Measurements from ENCODE around the gene AXL.
"Not testable (repeated sequence)": the region's sequence is repeated elsewhere in the genome, so short reads cannot be mapped to it uniquely, and the experiment has no call there.

AXL gene

GRCh38 chr19:41263042-41263849 lies 44.2 kb downstream of the AXL start:
- H3K27me3 ChIP-seq (ENCODE audit: low read depth): no peaks in the 10 kb centered on the region
- in situ Hi-C loops (cut with MboI; ENCODE audit: low sequenced_read_pairs): loop anchor here (5.0 to 10.0 kb wide), 2 partner anchors 61 to 288 kb away; no protein-coding TSS in a partner anchor
- no peaks in the 10 kb centered on the region for H3K9me3 ChIP-seq
- H3K4me1 ChIP-seq: peaks cover 13% of the 10 kb centered on the region
- peaks cover 20% of the 10 kb centered on the region for H3K36me3 ChIP-seq (replicated peaks)
- H3K4me3 ChIP-seq: peak overlapping the region; percentile 45
- DNase-seq (ENCODE audit: low spot score in 2 of 2): peak; percentile 22 to 68

- Histone ChIP-seq H3K4me1 (peaks cover 13% of the 10 kb centered on the region), H3K9me3 (no peaks in the 10 kb centered on the region), H3K27me3 (ENCODE audit: low read depth) (no peaks in the 10 kb centered on the region), H3K4me3 (peak within 1 kb of the TSS; percentile 97), H3K36me3 (replicated peaks) (peaks cover 28% of the 10 kb centered on the region)
- in situ Hi-C loops (cut with MboI; ENCODE audit: low sequenced_read_pairs): loop anchor here (5.0 to 10.0 kb wide), 2 partner anchors 62 to 289 kb away; no protein-coding TSS in a partner anchor
- peak; percentile 98 to 99 for DNase-seq (ENCODE audit: low spot score in 2 of 2)
Observed at GRCh38 chr19:41263850-41264580, 45.0 kb downstream of the AXL start, which contains the start of gene HNRNPUL1. Gene HNRNPUL1, plus strand, starts transcription at chr19:41264372. Its CDS starts 132 bp downstream, at chr19:41264504.

- peak; percentile 38 to 71 for DNase-seq (ENCODE audit: low spot score in 2 of 2)
- Histone ChIP-seq H3K27me3 (ENCODE audit: low read depth) (no peaks in the 10 kb centered on the region), H3K9me3 (no peaks in the 10 kb centered on the region), H3K4me3 (peak overlapping the region; percentile 97), H3K4me1 (peaks cover 13% of the 10 kb centered on the region), H3K36me3 (replicated peaks) (peaks cover 35% of the 10 kb centered on the region)
- in situ Hi-C loops (cut with MboI; ENCODE audit: low sequenced_read_pairs): loop anchor here (5.0 to 10.0 kb wide), 2 partner anchors 62 to 290 kb away; no protein-coding TSS in a partner anchor
Observed at GRCh38 chr19:41264581-41265394, 45.8 kb downstream of the AXL start.

GRCh38 chr19:41265395-41266153 lies 46.6 kb downstream of the AXL start:
- peak overlapping the region; percentile 97 for H3K4me3 ChIP-seq
- no peaks in the 10 kb centered on the region for H3K9me3 ChIP-seq
- DNase-seq (ENCODE audit: low spot score in 2 of 2): peak in 1 of 2 experiments; percentile 26
- H3K36me3 ChIP-seq (replicated peaks): peaks cover 43% of the 10 kb centered on the region
- in situ Hi-C loops (cut with MboI; ENCODE audit: low sequenced_read_pairs): loop anchor here (10.0 kb wide), 1 partner anchor 291 kb away; no protein-coding TSS in a partner anchor
- peaks cover 13% of the 10 kb centered on the region for H3K4me1 ChIP-seq
- no peaks in the 10 kb centered on the region for H3K27me3 ChIP-seq (ENCODE audit: low read depth)

- peaks cover 78% of the 10 kb centered on the region for H3K36me3 ChIP-seq (replicated peaks)
- H3K27me3 ChIP-seq (ENCODE audit: low read depth): no peaks in the 10 kb centered on the region
- in situ Hi-C loops (cut with MboI; ENCODE audit: low sequenced_read_pairs): loop anchor here (10.0 kb wide), 1 partner anchor 294 kb away; no protein-coding TSS in a partner anchor
- no peaks in the 10 kb centered on the region for H3K9me3 ChIP-seq
- DNase-seq (ENCODE audit: low spot score in 2 of 2): no peak
- peaks cover 9% of the 10 kb centered on the region for H3K4me1 ChIP-seq
- H3K4me3 ChIP-seq: no peak overlapping the region
Observed at GRCh38 chr19:41269055-41269454, 50.0 kb downstream of the AXL start.

GRCh38 chr19:41269571-41269970 lies 50.5 kb downstream of the AXL start:
- Histone ChIP-seq H3K4me3 (no peak overlapping the region), H3K9me3 (no peaks in the 10 kb centered on the region), H3K36me3 (replicated peaks) (peaks cover 80% of the 10 kb centered on the region), H3K4me1 (peaks cover 9% of the 10 kb centered on the region), H3K27me3 (ENCODE audit: low read depth) (no peaks in the 10 kb centered on the region)
- in situ Hi-C loops (cut with MboI; ENCODE audit: low sequenced_read_pairs): loop anchor here (10.0 kb wide), 1 partner anchor 295 kb away; no protein-coding TSS in a partner anchor
- no peak for DNase-seq (ENCODE audit: low spot score in 2 of 2)

- Histone ChIP-seq H3K36me3 (replicated peaks) (peaks cover 100% of the 10 kb centered on the region), H3K4me3 (no peak overlapping the region), H3K27me3 (ENCODE audit: low read depth) (no peaks in the 10 kb centered on the region), H3K9me3 (no peaks in the 10 kb centered on the region), H3K4me1 (no peaks in the 10 kb centered on the region)
- in situ Hi-C loops (cut with MboI; ENCODE audit: low sequenced_read_pairs): no loop called here
- no peak for DNase-seq (ENCODE audit: low spot score in 2 of 2)
Observed at GRCh38 chr19:41273076-41273475, 54.1 kb downstream of the AXL start.

- no peak for DNase-seq (ENCODE audit: low spot score in 2 of 2)
- Histone ChIP-seq H3K4me3 (no peak overlapping the region), H3K36me3 (replicated peaks) (peaks cover 100% of the 10 kb centered on the region), H3K4me1 (no peaks in the 10 kb centered on the region), H3K27me3 (ENCODE audit: low read depth) (no peaks in the 10 kb centered on the region), H3K9me3 (no peaks in the 10 kb centered on the region)
- in situ Hi-C loops (cut with MboI; ENCODE audit: low sequenced_read_pairs): no loop called here
Observed at GRCh38 chr19:41274802-41275201, 55.8 kb downstream of the AXL start.

GRCh38 chr19:41276231-41276630 lies 57.2 kb downstream of the AXL start:
- no peaks in the 10 kb centered on the region for H3K4me1 ChIP-seq
- H3K27me3 ChIP-seq (ENCODE audit: low read depth): no peaks in the 10 kb centered on the region
- peaks cover 100% of the 10 kb centered on the region for H3K36me3 ChIP-seq (replicated peaks)
- in situ Hi-C loops (cut with MboI; ENCODE audit: low sequenced_read_pairs): no loop called here
- no peak overlapping the region for H3K4me3 ChIP-seq
- no peak for DNase-seq (ENCODE audit: low spot score in 2 of 2)
- no peaks in the 10 kb centered on the region for H3K9me3 ChIP-seq

- DNase-seq (ENCODE audit: low spot score in 2 of 2): no peak
- Histone ChIP-seq H3K4me3 (no peak overlapping the region), H3K9me3 (no peaks in the 10 kb centered on the region), H3K36me3 (replicated peaks) (peaks cover 97% of the 10 kb centered on the region), H3K27me3 (ENCODE audit: low read depth) (no peaks in the 10 kb centered on the region), H3K4me1 (no peaks in the 10 kb centered on the region)
- in situ Hi-C loops (cut with MboI; ENCODE audit: low sequenced_read_pairs): no loop called here
Observed at GRCh38 chr19:41278478-41278877, 59.5 kb downstream of the AXL start.

- peak; percentile 62 to 98 for DNase-seq (ENCODE audit: low spot score in 2 of 2)
- Histone ChIP-seq H3K4me3 (no peak overlapping the region), H3K27me3 (ENCODE audit: low read depth) (no peaks in the 10 kb centered on the region), H3K4me1 (peaks cover 15% of the 10 kb centered on the region), H3K36me3 (replicated peaks) (peaks cover 82% of the 10 kb centered on the region), H3K9me3 (no peaks in the 10 kb centered on the region)
- in situ Hi-C loops (cut with MboI; ENCODE audit: low sequenced_read_pairs): no loop called here
Observed at GRCh38 chr19:41288673-41289530, 69.9 kb downstream of the AXL start.

GRCh38 chr19:41289814-41290213 lies 70.8 kb downstream of the AXL start:
- H3K9me3 ChIP-seq; DNase-seq (ENCODE audit: low spot score in 2 of 2); H3K4me3 ChIP-seq; in situ Hi-C loops (cut with MboI; ENCODE audit: low sequenced_read_pairs); H3K27me3 ChIP-seq (ENCODE audit: low read depth): not testable (repeated sequence)
- peaks cover 15% of the 10 kb centered on the region for H3K4me1 ChIP-seq
- peaks cover 83% of the 10 kb centered on the region for H3K36me3 ChIP-seq (replicated peaks)
